Measurements from ENCODE around the gene MAD2L1BP. TPM values are rescaled to one million over a fixed set of nuclear protein-coding genes. Genes with fewer than 3 reads are reported as not detected.

MAD2L1BP gene
- total RNA-seq, 4 donors from 2014 or later: 15.6 to 37.2 (median 26.6) TPM

- no peak for TF ChIP-seq CTCF (IDR thresholded peaks at IDR 0.05; ENCODE audit: low read depth)
These were observed 4.6 kb downstream of the MAD2L1BP start for GRCh38 chr6:43639984-43640800.

- TF ChIP-seq CTCF (IDR thresholded peaks at IDR 0.05; ENCODE audit: low read depth): no peak
These were observed 9.4 kb downstream of the MAD2L1BP start, which contains the start of gene RSPH9 for GRCh38 chr6:43644940-43645612. TSS of gene RSPH9 (plus strand) at chr6:43645036. CDS start at chr6:43645099, 63 bp downstream.

GRCh38 chr6:43645613-43645964 is 9.9 kb downstream of the MAD2L1BP start:
- TF ChIP-seq CTCF (IDR thresholded peaks at IDR 0.05; ENCODE audit: low read depth): no peak

GRCh38 chr6:43647613-43648012 is 12.0 kb downstream of the MAD2L1BP start:
- no peak for TF ChIP-seq CTCF (IDR thresholded peaks at IDR 0.05; ENCODE audit: low read depth)

GRCh38 chr6:43648248-43648647 is 12.6 kb downstream of the MAD2L1BP start:
- TF ChIP-seq CTCF (IDR thresholded peaks at IDR 0.05; ENCODE audit: low read depth): no peak

GRCh38 chr6:43657221-43657802 is 21.7 kb downstream of the MAD2L1BP start:
- no peak for TF ChIP-seq CTCF (IDR thresholded peaks at IDR 0.05; ENCODE audit: low read depth)

- no peak for TF ChIP-seq CTCF (IDR thresholded peaks at IDR 0.05; ENCODE audit: low read depth)
These were observed 22.5 kb downstream of the MAD2L1BP start for GRCh38 chr6:43658161-43658560.

All from subcutaneous adipose tissue (tissue), 4 donors.